ENCODE results near the gene BCL2L1.

DNA sequence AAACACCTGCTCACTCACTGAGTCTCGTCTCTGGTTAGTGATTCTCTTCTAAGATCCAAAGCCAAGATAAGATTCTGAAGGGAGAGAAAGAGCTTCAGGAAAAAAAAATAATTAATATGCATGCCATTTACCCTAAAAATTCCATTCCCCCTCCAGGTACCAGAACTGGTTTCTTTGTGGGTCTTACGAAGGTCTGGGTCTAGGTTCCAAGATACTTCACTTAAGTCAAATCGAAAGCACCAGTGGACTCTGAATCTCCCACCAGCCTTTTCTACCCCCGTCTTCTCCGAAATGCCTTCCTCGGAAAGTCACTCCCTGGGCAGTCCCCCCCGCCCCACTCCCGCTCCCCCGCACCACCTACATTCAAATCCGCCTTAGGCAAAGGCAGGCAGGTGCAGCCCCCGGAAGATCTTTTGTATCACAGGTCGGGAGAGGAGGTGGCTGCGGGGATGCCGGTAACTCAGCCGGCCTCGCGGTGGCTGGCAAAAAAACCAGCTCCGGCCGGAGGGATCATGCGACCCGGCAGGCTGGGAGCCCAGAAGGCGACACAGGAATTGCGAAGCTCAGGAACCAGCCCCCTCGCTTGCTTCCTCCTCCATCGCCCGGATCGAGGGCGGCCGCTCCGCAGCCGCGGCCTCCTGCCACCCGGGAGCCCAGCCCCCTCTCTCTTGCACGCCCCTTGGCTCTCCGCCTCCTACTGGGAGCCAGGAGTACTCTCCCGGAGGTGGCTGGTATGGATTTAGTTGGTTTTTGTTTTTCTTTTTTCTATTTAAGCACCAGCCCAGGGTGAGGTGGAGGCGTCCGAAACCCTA is at the start of gene BCL2L1:
- TF ChIP-seq, protein P1, sequence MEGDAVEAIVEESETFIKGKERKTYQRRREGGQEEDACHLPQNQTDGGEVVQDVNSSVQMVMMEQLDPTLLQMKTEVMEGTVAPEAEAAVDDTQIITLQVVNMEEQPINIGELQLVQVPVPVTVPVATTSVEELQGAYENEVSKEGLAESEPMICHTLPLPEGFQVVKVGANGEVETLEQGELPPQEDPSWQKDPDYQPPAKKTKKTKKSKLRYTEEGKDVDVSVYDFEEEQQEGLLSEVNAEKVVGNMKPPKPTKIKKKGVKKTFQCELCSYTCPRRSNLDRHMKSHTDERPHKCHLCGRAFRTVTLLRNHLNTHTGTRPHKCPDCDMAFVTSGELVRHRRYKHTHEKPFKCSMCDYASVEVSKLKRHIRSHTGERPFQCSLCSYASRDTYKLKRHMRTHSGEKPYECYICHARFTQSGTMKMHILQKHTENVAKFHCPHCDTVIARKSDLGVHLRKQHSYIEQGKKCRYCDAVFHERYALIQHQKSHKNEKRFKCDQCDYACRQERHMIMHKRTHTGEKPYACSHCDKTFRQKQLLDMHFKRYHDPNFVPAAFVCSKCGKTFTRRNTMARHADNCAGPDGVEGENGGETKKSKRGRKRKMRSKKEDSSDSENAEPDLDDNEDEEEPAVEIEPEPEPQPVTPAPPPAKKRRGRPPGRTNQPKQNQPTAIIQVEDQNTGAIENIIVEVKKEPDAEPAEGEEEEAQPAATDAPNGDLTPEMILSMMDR (IDR thresholded peaks at IDR 0.05), result peak; percentile 69
- no peak for TF ChIP-seq ZFX (IDR thresholded peaks at IDR 0.05; ENCODE audit: borderline replicate concordance)

Measured in 22Rv1 (cell line).